ENCODE measurements around the gene MPZL2.

DNA sequence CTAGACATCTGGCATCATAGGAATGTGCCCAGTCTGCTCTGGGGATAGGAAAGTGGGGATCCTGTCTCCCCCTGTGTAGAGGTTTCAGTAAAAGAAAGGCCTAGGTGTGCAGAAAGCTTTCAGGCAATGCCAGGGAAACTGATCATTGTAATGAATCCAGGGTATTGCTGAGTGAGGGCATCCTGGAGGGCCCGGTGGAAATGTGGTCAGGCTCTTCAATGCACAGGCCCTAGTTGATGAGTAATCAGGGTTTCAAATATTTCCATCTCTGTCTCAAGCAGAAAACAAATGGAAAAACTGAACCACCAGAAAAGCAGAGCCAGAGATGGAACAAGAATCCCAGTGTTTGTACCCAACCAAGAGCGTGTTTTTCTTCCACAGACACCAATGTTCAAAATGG lies 42.5 kb upstream of the MPZL2 start:
- TF ChIP-seq, protein P1, sequence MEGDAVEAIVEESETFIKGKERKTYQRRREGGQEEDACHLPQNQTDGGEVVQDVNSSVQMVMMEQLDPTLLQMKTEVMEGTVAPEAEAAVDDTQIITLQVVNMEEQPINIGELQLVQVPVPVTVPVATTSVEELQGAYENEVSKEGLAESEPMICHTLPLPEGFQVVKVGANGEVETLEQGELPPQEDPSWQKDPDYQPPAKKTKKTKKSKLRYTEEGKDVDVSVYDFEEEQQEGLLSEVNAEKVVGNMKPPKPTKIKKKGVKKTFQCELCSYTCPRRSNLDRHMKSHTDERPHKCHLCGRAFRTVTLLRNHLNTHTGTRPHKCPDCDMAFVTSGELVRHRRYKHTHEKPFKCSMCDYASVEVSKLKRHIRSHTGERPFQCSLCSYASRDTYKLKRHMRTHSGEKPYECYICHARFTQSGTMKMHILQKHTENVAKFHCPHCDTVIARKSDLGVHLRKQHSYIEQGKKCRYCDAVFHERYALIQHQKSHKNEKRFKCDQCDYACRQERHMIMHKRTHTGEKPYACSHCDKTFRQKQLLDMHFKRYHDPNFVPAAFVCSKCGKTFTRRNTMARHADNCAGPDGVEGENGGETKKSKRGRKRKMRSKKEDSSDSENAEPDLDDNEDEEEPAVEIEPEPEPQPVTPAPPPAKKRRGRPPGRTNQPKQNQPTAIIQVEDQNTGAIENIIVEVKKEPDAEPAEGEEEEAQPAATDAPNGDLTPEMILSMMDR (IDR thresholded peaks at IDR 0.05) = no peak
- TF ChIP-seq EP300 (IDR thresholded peaks at IDR 0.05; ENCODE audit: low read depth) (no peak), POLR2A (IDR thresholded peaks at IDR 0.05) (no peak)

Measured in transverse colon (tissue), 3 donors.